ENCODE results near the gene KIRREL3.

GRCh38 chr11:126669416-126669815 lies 331.2 kb downstream of the KIRREL3 start:
- TF ChIP-seq CTCF (conservative IDR thresholded peaks at IDR 0.05; ENCODE audit: low read depth, low read length) (no peak), EZH2 (IDR thresholded peaks at IDR 0.05; ENCODE audit: low read length, unreplicated experiment) (no peak)

Measured in PC-3 (cell line).